Tibial artery (tissue), 4 donors: ENCODE results near the gene KNDC1.

ENCODE experiments used
- DNase-seq, 2 donors: peaks; one replicate each; pipeline ENCODE4 v3.0.0-alpha.2; 2019
- H3K27ac ChIP-seq, 2 donors: fragments of 200-600 bp; sonication (generic) in 1 of 2; 1 replicate in 1 of 2; 2 replicates in 1 of 2; pipeline ENCODE4 v1.5.1; 2018 to 2019; ENCODE audit warnings: mild to moderate bottlenecking in 1 of 2
- H3K27me3 ChIP-seq, 2 donors: fragments of 200-600 bp; sonication (generic) in 1 of 2; one replicate each; pipeline versions ENCODE4 v1.5.1 to v1.6.0; 2016 to 2019
- H3K36me3 ChIP-seq, 3 donors: fragments of 200-600 bp; sonication (generic) in 2 of 3; one replicate each; pipeline ENCODE4 v1.5.1; 2016 to 2019; ENCODE audit warnings: mild to moderate bottlenecking in 2 of 3
- H3K4me1 ChIP-seq, 4 donors: fragments of 200-600 bp; sonication (generic) in 2 of 4; 1 replicate in 3 of 4; 2 replicates in 1 of 4; pipeline ENCODE4 v1.5.1; 2016 to 2019
- H3K4me3 ChIP-seq, 2 donors: fragments of 200-600 bp; sonication (generic) in 1 of 2; 1 replicate in 1 of 2; 2 replicates in 1 of 2; pipeline ENCODE4 v1.5.1; 2018 to 2019; ENCODE audit warnings: mild to moderate bottlenecking in 2 of 2
- H3K9me3 ChIP-seq, 3 donors: fragments of 200-600 bp; sonication (generic) in 1 of 3; one replicate each; pipeline ENCODE4 v1.5.1; 2016 to 2019
- CTCF ChIP-seq, 2 experiments: fragments of 200-600 bp in 1 of 2; fragments of 450-650 bp in 1 of 2; IDR thresholded peaks; one replicate each; pipeline ENCODE4 v1.5.1; 2017 to 2019; ENCODE audit warnings: antibody characterized with exemption in 2 of 2, mild to moderate bottlenecking in 1 of 2, moderate library complexity in 1 of 2
- intact Hi-C: fragments of 100-400 bp; cut with DNase I; formaldehyde crosslinking; loops from one replicate; pipeline ENCODE4 v1.15.0; 2023; ENCODE audit warnings: low total_unique reads

The KNDC1 gene

GRCh38 chr10:133239990-133240389 is 80.0 kb downstream of the KNDC1 start:
- no peak for TF ChIP-seq CTCF (IDR thresholded peaks at IDR 0.05)
- peaks cover 0 to 32% (median 22%) of the 10 kb centered on the region in 4 donors for H3K4me1 ChIP-seq
- H3K36me3 ChIP-seq: no peaks in the 10 kb centered on the region
- no peaks in the 10 kb centered on the region for H3K9me3 ChIP-seq
- H3K27ac ChIP-seq: no peak overlapping the region
- H3K4me3 ChIP-seq: no peak overlapping the region
- no peak for DNase-seq
- intact Hi-C loops: no loop called here
- H3K27me3 ChIP-seq: peaks cover 0 to 94% of the 10 kb centered on the region in 2 donors

GRCh38 chr10:133241501-133242205 is 81.6 kb downstream of the KNDC1 start:
- Histone ChIP-seq H3K4me1 (peaks cover 0 to 19% (median 14%) of the 10 kb centered on the region in 4 donors), H3K27me3 (peaks cover 0 to 94% of the 10 kb centered on the region in 2 donors), H3K36me3 (no peaks in the 10 kb centered on the region), H3K27ac (no peak overlapping the region), H3K9me3 (no peaks in the 10 kb centered on the region), H3K4me3 (no peak overlapping the region)
- no peak for TF ChIP-seq CTCF (IDR thresholded peaks at IDR 0.05)
- DNase-seq: no peak
- intact Hi-C loops: no loop called here

- DNase-seq: no peak
- no peak overlapping the region for H3K27ac ChIP-seq
- H3K4me1 ChIP-seq: peaks cover 0 to 7% (median 3%) of the 10 kb centered on the region in 4 donors
- no peaks in the 10 kb centered on the region for H3K9me3 ChIP-seq
- no peak for TF ChIP-seq CTCF (IDR thresholded peaks at IDR 0.05)
- intact Hi-C loops: no loop called here
- no peak overlapping the region for H3K4me3 ChIP-seq
- no peaks in the 10 kb centered on the region for H3K36me3 ChIP-seq
- H3K27me3 ChIP-seq: peaks cover 0 to 94% of the 10 kb centered on the region in 2 donors
Measured at GRCh38 chr10:133242611-133243356, 82.8 kb downstream of the KNDC1 start.

GRCh38 chr10:133243593-133243992 is 83.6 kb downstream of the KNDC1 start:
- intact Hi-C loops: no loop called here
- Histone ChIP-seq H3K27me3 (peaks cover 0 to 94% of the 10 kb centered on the region in 2 donors), H3K36me3 (no peaks in the 10 kb centered on the region), H3K4me1 (no peaks in the 10 kb centered on the region), H3K4me3 (no peak overlapping the region), H3K27ac (no peak overlapping the region), H3K9me3 (no peaks in the 10 kb centered on the region)
- no peak for DNase-seq
- no peak for TF ChIP-seq CTCF (IDR thresholded peaks at IDR 0.05)

- no peak for DNase-seq
- TF ChIP-seq CTCF (IDR thresholded peaks at IDR 0.05): no peak
- H3K27me3 ChIP-seq: peaks cover 0 to 97% of the 10 kb centered on the region in 2 donors
- no peaks in the 10 kb centered on the region for H3K36me3 ChIP-seq
- no peak overlapping the region for H3K27ac ChIP-seq
- no peaks in the 10 kb centered on the region for H3K4me1 ChIP-seq
- H3K4me3 ChIP-seq: no peak overlapping the region
- no peaks in the 10 kb centered on the region for H3K9me3 ChIP-seq
- intact Hi-C loops: no loop called here
Measured at GRCh38 chr10:133245439-133246235, 85.6 kb downstream of the KNDC1 start.
